ENCODE data around the gene SLC12A5. TPM values are rescaled to one million over a fixed set of nuclear protein-coding genes. Genes with fewer than 3 reads are reported as not detected.

Gene SLC12A5
- total RNA-seq, 4 donors from 2014 or later = not detected

- TF ChIP-seq CTCF (IDR thresholded peaks at IDR 0.05) (no peak), EP300 (IDR thresholded peaks at IDR 0.05) (no peak), POLR2AphosphoS5 (IDR thresholded peaks at IDR 0.05) (no peak), POLR2A (IDR thresholded peaks at IDR 0.05) (no peak)
- Histone ChIP-seq H3K4me3 (no peak overlapping the region), H3K27me3 (peaks cover 100% of the 10 kb centered on the region), H3K9me3 (no peaks in the 10 kb centered on the region), H3K4me1 (peaks cover 0 to 17% (median 7%) of the 10 kb centered on the region in 3 donors), H3K27ac (no peak overlapping the region), H3K36me3 (no peaks in the 10 kb centered on the region)
- ATAC-seq = no peak
- WGBS, 2 donors (ENCODE audit: low coverage in 1 of 2) = 8 to 16% methylated on average over 3 to 4 of the region's 4 CpGs
Observed at GRCh38 chr20:46027245-46027853, 1.7 kb upstream of the SLC12A5 start.

- peaks cover 0 to 11% (median 0%) of the 10 kb centered on the region in 3 donors for H3K4me1 ChIP-seq
- H3K9me3 ChIP-seq = no peaks in the 10 kb centered on the region
- ATAC-seq = no peak
- H3K4me3 ChIP-seq = no peak overlapping the region
- H3K36me3 ChIP-seq = no peaks in the 10 kb centered on the region
- no peak for TF ChIP-seq POLR2AphosphoS5 (IDR thresholded peaks at IDR 0.05)
- no peak for TF ChIP-seq EP300 (IDR thresholded peaks at IDR 0.05)
- TF ChIP-seq CTCF (IDR thresholded peaks at IDR 0.05) = no peak
- WGBS, 2 donors (ENCODE audit: low coverage in 1 of 2) = 56% methylated on average over 3 of the region's 7 CpGs; no CpG with 5 or more reads in 1 of the 2 donors
- H3K27ac ChIP-seq = no peak overlapping the region
- peaks cover 100% of the 10 kb centered on the region for H3K27me3 ChIP-seq
Observed at GRCh38 chr20:46028110-46028509, 905 bp upstream of the SLC12A5 start.

GRCh38 chr20:46030284-46031013, 1.4 kb downstream of the SLC12A5 start:
- H3K27ac ChIP-seq = no peak overlapping the region
- H3K4me3 ChIP-seq = no peak overlapping the region
- TF ChIP-seq CTCF (IDR thresholded peaks at IDR 0.05) = no peak
- no peak for TF ChIP-seq POLR2AphosphoS5 (IDR thresholded peaks at IDR 0.05)
- TF ChIP-seq POLR2A (IDR thresholded peaks at IDR 0.05) = no peak
- TF ChIP-seq EP300 (IDR thresholded peaks at IDR 0.05) = no peak
- WGBS, 2 donors (ENCODE audit: low coverage in 1 of 2) = no CpG with 5 or more reads among the region's 49 CpGs
- no peaks in the 10 kb centered on the region for H3K9me3 ChIP-seq
- no peaks in the 10 kb centered on the region for H3K36me3 ChIP-seq
- H3K4me1 ChIP-seq = peaks cover 0 to 11% (median 0%) of the 10 kb centered on the region in 3 donors
- no peak for ATAC-seq
- peaks cover 99% of the 10 kb centered on the region for H3K27me3 ChIP-seq

- H3K27ac ChIP-seq = no peak overlapping the region
- H3K9me3 ChIP-seq = no peaks in the 10 kb centered on the region
- no peaks in the 10 kb centered on the region for H3K36me3 ChIP-seq
- peaks cover 0 to 11% (median 0%) of the 10 kb centered on the region in 3 donors for H3K4me1 ChIP-seq
- TF ChIP-seq EP300 (IDR thresholded peaks at IDR 0.05) = no peak
- TF ChIP-seq CTCF (IDR thresholded peaks at IDR 0.05) = no peak
- TF ChIP-seq POLR2A (IDR thresholded peaks at IDR 0.05) = no peak
- no peak for TF ChIP-seq POLR2AphosphoS5 (IDR thresholded peaks at IDR 0.05)
- no peak for ATAC-seq
- peaks cover 99% of the 10 kb centered on the region for H3K27me3 ChIP-seq
- no peak overlapping the region for H3K4me3 ChIP-seq
- WGBS, 2 donors (ENCODE audit: low coverage in 1 of 2) = 20% methylated on average over 2 of the region's 11 CpGs; no CpG with 5 or more reads in 1 of the 2 donors
Observed at GRCh38 chr20:46031014-46031569, 2.1 kb downstream of the SLC12A5 start.

All from gastroesophageal sphincter (tissue), 4 donors.